PFSK-1 (cell line): ENCODE results near the gene USP44.

Experiments
- FOXP2 ChIP-seq: optimal IDR thresholded peaks from 2 replicates; pipeline ENCODE3; 2011; ENCODE audit warnings: borderline replicate concordance, control low read depth, inconsistent platforms; ENCODE audit not compliant: insufficient read depth; ENCODE audit errors: extremely low read length, extremely low read depth
- POLR2AphosphoS5 ChIP-seq: IDR thresholded peaks from 2 replicates; pipeline ENCODE4 v1.6.1; 2012; ENCODE audit warnings: low read depth, mild to moderate bottlenecking, control low read depth, low read length, moderate library complexity
- REST ChIP-seq, 2 experiments: IDR thresholded peaks; 2 replicates each; pipeline versions ENCODE4 v1.6.1 to v1.8.0; 2011 to 2012; ENCODE audit warnings: low read depth in 2 of 2, low read length in 2 of 2, control low read depth in 1 of 2, inconsistent platforms in 1 of 2, mild to moderate bottlenecking in 1 of 2, moderate library complexity in 1 of 2; ENCODE audit not compliant: insufficient read depth in 1 of 2
- SIN3A ChIP-seq: IDR thresholded peaks from 2 replicates; pipeline ENCODE4 v1.6.1; 2012; ENCODE audit warnings: mild to moderate bottlenecking, low read length, moderate library complexity, borderline replicate concordance; ENCODE audit not compliant: insufficient read depth
- TAF1 ChIP-seq: IDR thresholded peaks from 2 replicates; pipeline ENCODE4 v1.6.1; 2012; ENCODE audit warnings: low read length, control low read depth, borderline replicate concordance; ENCODE audit not compliant: insufficient read depth

USP44 gene

DNA sequence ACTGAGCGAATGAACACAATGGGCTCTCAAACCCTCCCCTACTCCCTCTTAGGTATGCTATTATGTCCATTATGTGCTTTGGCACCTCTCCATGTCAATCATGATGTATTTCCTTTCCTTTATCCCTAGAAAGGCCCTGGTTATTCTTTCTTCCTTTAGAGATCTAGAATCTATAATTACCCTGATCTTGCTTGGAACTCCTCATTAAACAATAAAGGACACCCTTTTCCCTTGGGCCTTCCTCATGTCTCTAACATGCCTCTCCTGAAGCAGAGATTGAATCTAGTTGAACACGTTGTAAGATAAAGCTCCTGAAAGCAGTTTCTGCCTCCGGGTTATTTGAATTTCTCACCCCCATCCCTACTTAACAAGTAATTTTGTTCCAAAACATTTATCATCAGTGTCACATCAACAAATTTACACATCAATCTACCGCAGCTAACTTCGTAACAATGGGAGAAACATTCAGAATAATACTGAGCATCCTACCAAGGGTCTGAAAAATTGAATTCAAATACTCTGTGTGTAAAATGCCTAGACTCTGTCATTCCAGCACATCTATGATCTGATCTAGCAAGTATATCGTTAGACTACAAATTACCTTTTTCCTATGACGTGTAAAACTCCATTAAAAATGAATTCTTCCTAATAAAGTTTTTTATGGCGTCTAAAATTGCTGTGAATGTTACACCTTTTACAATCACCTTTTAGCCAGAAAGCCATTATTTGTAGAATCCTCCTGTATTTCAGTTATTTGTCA lies 5.4 kb downstream of the USP44 start:
- no peak for TF ChIP-seq TAF1
- 0 out of 2 replicates have a peak, but pooled peaks have one; percentile 28 for TF ChIP-seq SIN3A

GRCh38 chr12:95545303-95545702 lies 6.0 kb downstream of the USP44 start:
- TF ChIP-seq SIN3A: no peak
- TF ChIP-seq TAF1: no peak
- TF ChIP-seq POLR2AphosphoS5: no peak
- no peak for TF ChIP-seq REST (IDR thresholded peaks at IDR 0.05; ENCODE audit: insufficient read depth in 1 of 2, low read depth in 2 of 2, low read length in 2 of 2)
- TF ChIP-seq FOXP2: no peak

- TF ChIP-seq REST (IDR thresholded peaks at IDR 0.05; ENCODE audit: insufficient read depth in 1 of 2, low read depth in 2 of 2, low read length in 2 of 2): no peak
These were observed 6.5 kb downstream of the USP44 start for GRCh38 chr12:95544756-95545155.

DNA sequence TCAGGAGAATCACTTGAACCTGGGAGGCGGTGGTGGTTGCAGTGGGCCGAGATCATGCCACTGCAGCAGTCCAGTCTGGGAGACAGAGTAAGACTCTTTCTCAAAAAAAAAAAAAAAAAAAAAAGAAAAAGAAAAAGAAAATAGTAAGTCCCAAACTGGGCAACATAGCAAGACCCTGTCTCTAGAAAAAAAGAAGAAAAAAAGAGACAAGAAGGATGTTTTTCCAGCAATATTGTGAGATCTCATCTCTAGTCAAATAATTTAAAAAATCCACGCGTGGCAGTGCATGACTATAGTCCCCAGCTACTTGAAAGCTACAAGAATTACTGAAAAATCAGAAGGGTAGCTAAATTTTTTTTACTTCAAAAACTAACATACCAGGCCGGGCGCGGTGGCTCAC lies 8.0 kb downstream of the USP44 start:
- TF ChIP-seq SIN3A (no peak), TAF1 (no peak), REST (IDR thresholded peaks at IDR 0.05; ENCODE audit: insufficient read depth in 1 of 2, low read depth in 2 of 2, low read length in 2 of 2) (no peak), FOXP2 (no peak), POLR2AphosphoS5 (no peak)

GRCh38 chr12:95541436-95541835 lies 9.8 kb downstream of the USP44 start:
- TF ChIP-seq FOXP2 (no peak), REST (IDR thresholded peaks at IDR 0.05; ENCODE audit: insufficient read depth in 1 of 2, low read depth in 2 of 2, low read length in 2 of 2) (no peak), POLR2AphosphoS5 (no peak), TAF1 (no peak), SIN3A (no peak)
